Measurements from ENCODE around the gene SMIM43.
"Not testable (repeated sequence)": the region's sequence is repeated elsewhere in the genome, so short reads cannot be mapped to it uniquely, and the experiment has no call there.

Gene SMIM43

GRCh38 chr4:121734571-121734970 is 30.4 kb downstream of the SMIM43 start:
- DNase-seq, result no peak

DNA sequence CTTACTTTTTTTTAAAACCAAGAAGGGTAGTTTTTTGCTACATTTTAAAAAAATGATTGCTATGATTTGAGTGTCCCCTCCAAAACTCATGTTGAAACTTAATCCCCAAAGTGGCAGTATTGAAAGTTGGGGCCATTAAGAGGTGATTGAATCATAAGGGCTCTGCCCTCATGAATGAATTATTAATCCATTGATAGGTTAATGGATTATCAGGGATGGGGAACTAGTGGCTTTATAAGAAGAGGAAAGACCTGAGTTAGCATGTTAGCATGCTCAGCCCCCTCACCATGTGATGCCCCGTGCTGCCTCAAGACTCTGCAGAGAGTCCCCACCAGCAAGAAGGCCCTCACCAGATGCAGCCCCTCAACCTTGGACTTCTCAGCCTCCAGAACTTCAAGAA is 31.0 kb downstream of the SMIM43 start:
- no peak for DNase-seq

GRCh38 chr4:121729753-121730152 is 35.2 kb downstream of the SMIM43 start:
- DNase-seq, result not testable (repeated sequence)

GRCh38 chr4:121728798-121729226 is 36.2 kb downstream of the SMIM43 start:
- no peak for DNase-seq

- DNase-seq, result no peak
Measured at GRCh38 chr4:121728066-121728465, 36.9 kb downstream of the SMIM43 start.

GRCh38 chr4:121726642-121727268 is 38.2 kb downstream of the SMIM43 start:
- DNase-seq, result no peak

DNA sequence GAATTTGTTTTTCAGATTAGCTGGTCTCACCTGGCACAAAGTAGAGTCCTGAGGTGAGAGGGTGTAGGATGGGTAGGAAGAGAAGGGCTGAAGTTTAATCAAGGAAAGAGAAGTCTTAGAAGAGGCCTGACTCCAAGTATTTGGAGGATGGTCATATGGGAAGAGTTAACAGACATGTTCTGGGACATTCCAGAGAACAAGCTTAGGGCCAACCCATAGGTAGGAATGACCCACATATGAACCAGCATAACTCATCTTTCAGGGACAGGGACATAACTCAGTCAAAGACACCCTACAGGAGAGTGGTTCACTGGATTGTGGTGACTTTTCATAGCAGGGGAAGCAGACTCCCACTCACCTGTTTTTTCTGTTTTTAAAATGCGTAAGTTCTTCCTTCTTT is 40.3 kb downstream of the SMIM43 start:
- DNase-seq, result no peak

GRCh38 chr4:121721700-121722099 is 43.3 kb downstream of the SMIM43 start:
- no peak for DNase-seq

- DNase-seq, result no peak
Measured at GRCh38 chr4:121720109-121720508, 44.9 kb downstream of the SMIM43 start.

DNA sequence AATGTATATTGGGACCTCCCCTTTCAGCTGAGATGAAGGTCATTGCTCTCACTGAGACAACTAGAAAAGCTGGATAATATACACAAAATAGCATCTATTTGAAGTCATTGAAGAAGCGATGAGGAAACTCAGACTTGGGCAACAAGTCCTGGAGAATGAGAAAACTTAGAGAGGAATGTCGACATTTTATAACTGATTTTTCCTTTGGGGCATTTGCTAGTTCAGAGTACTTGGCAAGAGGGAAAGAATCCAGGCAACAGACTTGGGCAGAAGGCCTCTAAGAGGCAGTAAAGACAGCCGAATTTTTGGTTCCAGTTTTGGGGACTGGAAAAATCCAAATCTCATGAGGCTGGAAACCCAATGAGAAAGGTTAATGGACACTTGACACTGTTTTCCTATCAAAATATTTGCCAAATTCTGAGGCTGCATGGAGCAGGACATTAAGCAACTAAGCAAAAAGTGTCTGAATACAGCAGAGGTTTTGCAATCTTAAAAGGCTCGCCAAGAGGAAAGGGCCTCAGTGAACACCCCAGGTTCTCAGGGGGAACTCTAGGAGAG is 47.2 kb downstream of the SMIM43 start:
- no peak for DNase-seq

DNA sequence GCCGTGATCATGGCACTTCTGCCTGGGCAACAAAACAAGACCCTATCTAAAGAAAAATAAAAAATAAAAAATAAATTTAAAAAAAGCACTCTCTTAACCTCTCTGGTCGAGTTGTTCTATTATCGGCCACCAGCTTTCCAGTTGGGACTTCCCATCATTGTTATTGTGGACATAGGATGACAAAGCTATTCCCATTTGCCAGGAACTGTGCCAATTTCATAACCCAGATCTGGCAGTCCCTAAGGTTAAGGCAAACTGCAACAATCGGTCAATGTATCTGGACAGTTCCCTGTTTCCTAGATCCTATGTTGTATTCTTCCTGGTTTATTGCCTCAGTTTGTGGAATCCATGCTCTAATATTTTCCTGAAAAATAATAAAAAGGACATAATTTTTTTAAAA is 50.4 kb downstream of the SMIM43 start:
- DNase-seq, result no peak

GRCh38 chr4:121712783-121713182 is 52.2 kb downstream of the SMIM43 start:
- no peak for DNase-seq

GRCh38 chr4:121712001-121712651 is 52.8 kb downstream of the SMIM43 start:
- no peak for DNase-seq

GRCh38 chr4:121711263-121712000 is 53.5 kb downstream of the SMIM43 start:
- DNase-seq, result peak; percentile 33

GRCh38 chr4:121709766-121710405 is 55.1 kb downstream of the SMIM43 start:
- DNase-seq, result no peak
